RKO (cell line): ENCODE data around the gene GOLGA8F.
"Not testable (repeated sequence)": the region's sequence is repeated elsewhere in the genome, so short reads cannot be mapped to it uniquely, and the experiment has no call there.

ENCODE experiments used
- DNase-seq: peaks from one replicate; pipeline ENCODE4 v3.0.0-alpha.2; 2016; ENCODE audit warnings: low spot score

GOLGA8F gene

DNA sequence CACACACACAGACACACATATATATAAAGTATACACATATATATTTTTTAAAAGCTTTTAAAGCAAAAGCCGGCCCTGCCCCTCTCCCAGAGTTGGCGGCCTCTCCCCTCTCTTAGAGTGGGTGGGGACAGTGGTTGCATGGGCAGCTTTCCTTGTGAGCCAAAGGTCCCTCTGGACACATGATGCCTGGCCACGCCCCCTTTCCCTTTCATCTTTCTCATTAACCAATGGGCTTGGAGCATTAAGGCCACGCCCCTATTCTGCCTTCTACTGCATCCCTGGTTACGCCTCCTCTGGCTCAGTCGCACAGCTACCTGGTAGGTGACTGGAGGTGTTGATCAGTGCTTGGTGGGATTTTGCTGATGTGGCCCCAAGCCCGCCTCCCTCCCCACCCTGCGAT, at the start of gene GOLGA8F:
GOLGA8F (plus strand) TSS at position 301 of the 400 bp plus-strand sequence; CDS start at position 399, 98 bp downstream.
- not testable (repeated sequence) for DNase-seq

GRCh38 chr15:28357984-28358383, 20.5 kb upstream of the GOLGA8F start, which contains the start of gene GOLGA6L24:
Gene GOLGA6L24, minus strand, starts transcription at chr15:28358084. Its CDS starts 61 bp downstream, at chr15:28358023.
- not testable (repeated sequence) for DNase-seq

DNA sequence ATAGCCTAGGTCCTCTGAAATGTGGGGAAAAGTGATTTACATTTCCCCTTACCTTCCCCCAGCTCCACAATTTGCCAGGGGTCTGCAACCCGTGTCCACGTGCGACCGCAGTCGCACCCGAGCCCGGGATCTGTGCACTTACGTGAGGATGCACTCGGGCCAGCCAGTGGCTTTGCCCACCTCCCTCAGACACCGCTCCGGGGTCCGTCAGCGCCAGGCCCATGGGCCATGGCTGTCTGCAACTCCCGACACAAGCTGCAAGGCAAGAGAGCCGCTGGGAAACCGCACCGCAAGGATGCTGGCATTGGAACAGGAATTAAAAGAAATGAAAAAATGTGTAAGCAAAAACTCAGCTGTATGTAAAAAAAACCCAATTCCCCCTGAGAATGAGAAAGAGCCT, 13.0 kb upstream of the GOLGA8F start:
- not testable (repeated sequence) for DNase-seq

DNA sequence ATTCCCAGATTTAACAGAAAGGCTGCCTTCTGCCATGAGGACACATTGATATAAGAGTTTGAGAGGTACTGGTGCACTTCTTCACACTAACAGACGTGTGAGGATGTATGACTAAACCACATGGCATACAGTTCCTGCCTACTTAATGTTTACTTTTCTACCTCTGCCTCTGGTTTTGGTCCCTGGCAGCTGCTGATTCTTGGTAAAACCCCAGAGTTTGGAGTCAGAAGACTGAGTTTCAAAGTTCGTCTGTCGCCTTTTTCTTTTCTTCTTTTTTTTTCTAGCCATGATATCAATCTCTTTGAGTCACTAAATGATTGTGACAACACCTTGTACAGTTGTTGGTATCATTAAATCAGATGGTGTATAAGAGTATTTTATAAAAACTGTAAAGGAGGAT, 1.6 kb downstream of the GOLGA8F start:
- not testable (repeated sequence) for DNase-seq

GRCh38 chr15:28396022-28396421, 17.6 kb downstream of the GOLGA8F start:
- DNase-seq, result not testable (repeated sequence)

- DNase-seq, result not testable (repeated sequence)
These were observed 24.4 kb downstream of the GOLGA8F start for GRCh38 chr15:28402774-28403435.

DNA sequence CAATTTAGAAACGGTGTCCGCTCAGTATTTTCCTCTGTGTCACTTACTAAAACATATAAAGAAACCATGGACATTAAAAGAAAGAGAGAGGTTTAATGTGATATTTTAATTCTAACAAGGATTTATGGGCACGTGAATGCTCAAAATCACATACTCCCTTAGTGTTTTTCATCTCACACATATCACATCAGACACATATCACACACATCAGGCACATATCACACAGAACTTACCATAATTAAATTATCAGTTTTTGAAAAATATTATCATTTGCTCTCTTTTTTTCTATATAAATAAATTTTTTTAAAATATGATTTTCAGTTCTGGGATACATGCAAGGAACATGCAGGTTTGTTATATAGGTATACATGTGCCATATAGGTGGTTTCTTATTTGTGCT, 42.0 kb downstream of the GOLGA8F start:
- not testable (repeated sequence) for DNase-seq

- DNase-seq, result not testable (repeated sequence)
These were observed 57.1 kb downstream of the GOLGA8F start for GRCh38 chr15:28435594-28435993.
